ENCODE data around the gene TAS2R40. TPM values are rescaled to one million over a fixed set of nuclear protein-coding genes. Genes with fewer than 3 reads are reported as not detected.
"Not testable (repeated sequence)": the region's sequence is repeated elsewhere in the genome, so short reads cannot be mapped to it uniquely, and the experiment has no call there.

TAS2R40 gene
- polyA plus RNA-seq, result not detected
- long read RNA-seq, donor 1, result 0 reads
- long read RNA-seq, donor 2, result 0 reads
- long read RNA-seq, donor 3, result 0 reads
- long read RNA-seq, donor 4, result 0 reads
- long read RNA-seq, donor 5, result 0 reads
- long read RNA-seq, donor 6, result 0 reads
- long read RNA-seq, donor 7, result 0 reads
- long read RNA-seq, donor 8, result 0 reads
- long read RNA-seq, donor 9, result 0 reads
- long read RNA-seq, donor 10, result 0 reads

GRCh38 chr7:143221737-143222136, at the start of gene TAS2R40:
Gene TAS2R40, plus strand, starts transcription at chr7:143222037. Its CDS starts 42 bp downstream, at chr7:143222079.
- no peaks in the 10 kb centered on the region for H3K9me3 ChIP-seq (ENCODE audit: control insufficient read depth in 2 of 2, insufficient read depth in 1 of 2, low read depth in 1 of 2, low read length in 1 of 2)
- H3K27ac ChIP-seq (ENCODE audit: low read depth in 1 of 3, low read length in 2 of 3), result no peak within 1 kb of the TSS
- DNase-seq, result no peak
- no peak within 1 kb of the TSS for H3K4me3 ChIP-seq (ENCODE audit: low read depth in 1 of 3, low read length in 3 of 3)
- no peaks in the 10 kb centered on the region for H3K4me1 ChIP-seq (ENCODE audit: control insufficient read depth in 3 of 3, insufficient read depth in 2 of 3, low read depth in 1 of 3, low read length in 2 of 3)
- 22 to 59% (median 32%) methylated on average over 3 of the region's 3 CpGs for WGBS, 3 donors
- FAIRE-seq, result no peak
- H3K27me3 ChIP-seq (ENCODE audit: control insufficient read depth in 3 of 3, insufficient read depth in 3 of 3, low read length in 3 of 3), result no peaks in the 10 kb centered on the region
- no peaks in the 10 kb centered on the region for H3K36me3 ChIP-seq (ENCODE audit: control insufficient read depth in 3 of 3, insufficient read depth in 2 of 3, low read depth in 1 of 3, low read length in 3 of 3)

- DNase-seq (peak; percentile 28 to 36), FAIRE-seq (no peak)
- H3K36me3 ChIP-seq (ENCODE audit: control insufficient read depth in 3 of 3, insufficient read depth in 2 of 3, low read depth in 1 of 3, low read length in 3 of 3), result no peaks in the 10 kb centered on the region
- peaks cover 0 to 2% (median 0%) of the 10 kb centered on the region in 3 donors for H3K27me3 ChIP-seq (ENCODE audit: control insufficient read depth in 3 of 3, insufficient read depth in 3 of 3, low read length in 3 of 3)
- WGBS, 3 donors, result 13 to 41% (median 16%) methylated on average over 4 of the region's 4 CpGs
- no peak overlapping the region for H3K27ac ChIP-seq (ENCODE audit: low read depth in 1 of 3, low read length in 2 of 3)
- peaks cover 0 to 3% of the 10 kb centered on the region in 2 donors for H3K9me3 ChIP-seq (ENCODE audit: control insufficient read depth in 2 of 2, insufficient read depth in 1 of 2, low read depth in 1 of 2, low read length in 1 of 2)
- no peak overlapping the region for H3K4me3 ChIP-seq (ENCODE audit: low read depth in 1 of 3, low read length in 3 of 3)
- no peaks in the 10 kb centered on the region for H3K4me1 ChIP-seq (ENCODE audit: control insufficient read depth in 3 of 3, insufficient read depth in 2 of 3, low read depth in 1 of 3, low read length in 2 of 3)
Measured at GRCh38 chr7:143172354-143172753, 49.5 kb upstream of the TAS2R40 start.

GRCh38 chr7:143176128-143176527, 45.7 kb upstream of the TAS2R40 start:
- no peak overlapping the region for H3K27ac ChIP-seq (ENCODE audit: low read depth in 1 of 3, low read length in 2 of 3)
- 90 to 94% (median 93%) methylated on average over 5 of the region's 5 CpGs for WGBS, 3 donors
- no peak for FAIRE-seq

GRCh38 chr7:143177374-143178119, 44.3 kb upstream of the TAS2R40 start:
- WGBS, 3 donors, result 87 to 89% (median 88%) methylated on average over 2 of the region's 2 CpGs
- DNase-seq, result no peak
- FAIRE-seq, result no peak
- H3K4me1 ChIP-seq (ENCODE audit: control insufficient read depth in 3 of 3, insufficient read depth in 2 of 3, low read depth in 1 of 3, low read length in 2 of 3), result no peaks in the 10 kb centered on the region
- no peaks in the 10 kb centered on the region for H3K27me3 ChIP-seq (ENCODE audit: control insufficient read depth in 3 of 3, insufficient read depth in 3 of 3, low read length in 3 of 3)
- peaks cover 0 to 7% of the 10 kb centered on the region in 2 donors for H3K9me3 ChIP-seq (ENCODE audit: control insufficient read depth in 2 of 2, insufficient read depth in 1 of 2, low read depth in 1 of 2, low read length in 1 of 2)
- no peak overlapping the region for H3K4me3 ChIP-seq (ENCODE audit: low read depth in 1 of 3, low read length in 3 of 3)
- no peak overlapping the region for H3K27ac ChIP-seq (ENCODE audit: low read depth in 1 of 3, low read length in 2 of 3)
- H3K36me3 ChIP-seq (ENCODE audit: control insufficient read depth in 3 of 3, insufficient read depth in 2 of 3, low read depth in 1 of 3, low read length in 3 of 3), result no peaks in the 10 kb centered on the region

More at GRCh38 chr7:143176128-143176527, 45.7 kb upstream of the TAS2R40 start:
- Histone ChIP-seq H3K36me3 (ENCODE audit: control insufficient read depth in 3 of 3, insufficient read depth in 2 of 3, low read depth in 1 of 3, low read length in 3 of 3) (no peaks in the 10 kb centered on the region), H3K4me3 (ENCODE audit: low read depth in 1 of 3, low read length in 3 of 3) (no peak overlapping the region), H3K9me3 (ENCODE audit: control insufficient read depth in 2 of 2, insufficient read depth in 1 of 2, low read depth in 1 of 2, low read length in 1 of 2) (peaks cover 0 to 7% of the 10 kb centered on the region in 2 donors), H3K27me3 (ENCODE audit: control insufficient read depth in 3 of 3, insufficient read depth in 3 of 3, low read length in 3 of 3) (no peaks in the 10 kb centered on the region), H3K4me1 (ENCODE audit: control insufficient read depth in 3 of 3, insufficient read depth in 2 of 3, low read depth in 1 of 3, low read length in 2 of 3) (no peaks in the 10 kb centered on the region)
- no peak for DNase-seq

GRCh38 chr7:143180771-143181170, 41.1 kb upstream of the TAS2R40 start:
- H3K4me3 ChIP-seq (ENCODE audit: low read depth in 1 of 3, low read length in 3 of 3); H3K27me3 ChIP-seq (ENCODE audit: control insufficient read depth in 3 of 3, insufficient read depth in 3 of 3, low read length in 3 of 3); DNase-seq; FAIRE-seq; H3K9me3 ChIP-seq (ENCODE audit: control insufficient read depth in 2 of 2, insufficient read depth in 1 of 2, low read depth in 1 of 2, low read length in 1 of 2); H3K4me1 ChIP-seq (ENCODE audit: control insufficient read depth in 3 of 3, insufficient read depth in 2 of 3, low read depth in 1 of 3, low read length in 2 of 3); H3K36me3 ChIP-seq (ENCODE audit: control insufficient read depth in 3 of 3, insufficient read depth in 2 of 3, low read depth in 1 of 3, low read length in 3 of 3); H3K27ac ChIP-seq (ENCODE audit: low read depth in 1 of 3, low read length in 2 of 3): not testable (repeated sequence)
- WGBS, 3 donors, result 85 to 96% (median 90%) methylated on average over 4 of the region's 4 CpGs

GRCh38 chr7:143181349-143181748, 40.5 kb upstream of the TAS2R40 start:
- Histone ChIP-seq H3K27me3 (ENCODE audit: control insufficient read depth in 3 of 3, insufficient read depth in 3 of 3, low read length in 3 of 3) (peaks cover 0 to 3% (median 0%) of the 10 kb centered on the region in 3 donors), H3K4me3 (ENCODE audit: low read depth in 1 of 3, low read length in 3 of 3) (no peak overlapping the region), H3K9me3 (ENCODE audit: control insufficient read depth in 2 of 2, insufficient read depth in 1 of 2, low read depth in 1 of 2, low read length in 1 of 2) (peaks cover 0 to 7% of the 10 kb centered on the region in 2 donors), H3K36me3 (ENCODE audit: control insufficient read depth in 3 of 3, insufficient read depth in 2 of 3, low read depth in 1 of 3, low read length in 3 of 3) (no peaks in the 10 kb centered on the region), H3K4me1 (ENCODE audit: control insufficient read depth in 3 of 3, insufficient read depth in 2 of 3, low read depth in 1 of 3, low read length in 2 of 3) (no peaks in the 10 kb centered on the region), H3K27ac (ENCODE audit: low read depth in 1 of 3, low read length in 2 of 3) (no peak overlapping the region)
- DNase-seq, result no peak
- FAIRE-seq, result no peak
- WGBS, 3 donors, result 82 to 86% (median 82%) methylated on average over 2 of the region's 2 CpGs

GRCh38 chr7:143183024-143183423, 38.8 kb upstream of the TAS2R40 start, which contains the start of gene TAS2R39:
Gene TAS2R39, plus strand, starts transcription at chr7:143183419. Its CDS starts 0 bp downstream, at chr7:143183419.
- no peaks in the 10 kb centered on the region for H3K9me3 ChIP-seq (ENCODE audit: control insufficient read depth in 2 of 2, insufficient read depth in 1 of 2, low read depth in 1 of 2, low read length in 1 of 2)
- no peak within 1 kb of the TSS for H3K27ac ChIP-seq (ENCODE audit: low read depth in 1 of 3, low read length in 2 of 3)
- H3K4me1 ChIP-seq (ENCODE audit: control insufficient read depth in 3 of 3, insufficient read depth in 2 of 3, low read depth in 1 of 3, low read length in 2 of 3), result no peaks in the 10 kb centered on the region
- H3K36me3 ChIP-seq (ENCODE audit: control insufficient read depth in 3 of 3, insufficient read depth in 2 of 3, low read depth in 1 of 3, low read length in 3 of 3), result no peaks in the 10 kb centered on the region
- peaks cover 0 to 3% (median 0%) of the 10 kb centered on the region in 3 donors for H3K27me3 ChIP-seq (ENCODE audit: control insufficient read depth in 3 of 3, insufficient read depth in 3 of 3, low read length in 3 of 3)
- DNase-seq, result no peak
- WGBS, 3 donors, result 71 to 80% (median 78%) methylated on average over 3 of the region's 3 CpGs
- no peak within 1 kb of the TSS for H3K4me3 ChIP-seq (ENCODE audit: low read depth in 1 of 3, low read length in 3 of 3)
- FAIRE-seq, result no peak

- Histone ChIP-seq H3K36me3 (ENCODE audit: control insufficient read depth in 3 of 3, insufficient read depth in 2 of 3, low read depth in 1 of 3, low read length in 3 of 3) (no peaks in the 10 kb centered on the region), H3K27me3 (ENCODE audit: control insufficient read depth in 3 of 3, insufficient read depth in 3 of 3, low read length in 3 of 3) (peaks cover 0 to 3% (median 0%) of the 10 kb centered on the region in 3 donors), H3K9me3 (ENCODE audit: control insufficient read depth in 2 of 2, insufficient read depth in 1 of 2, low read depth in 1 of 2, low read length in 1 of 2) (no peaks in the 10 kb centered on the region), H3K4me1 (ENCODE audit: control insufficient read depth in 3 of 3, insufficient read depth in 2 of 3, low read depth in 1 of 3, low read length in 2 of 3) (no peaks in the 10 kb centered on the region), H3K27ac (ENCODE audit: low read depth in 1 of 3, low read length in 2 of 3) (no peak overlapping the region), H3K4me3 (ENCODE audit: low read depth in 1 of 3, low read length in 3 of 3) (no peak overlapping the region)
- WGBS, 3 donors, result 74 to 84% (median 81%) methylated on average over 1 of the region's 1 CpG
- FAIRE-seq, result no peak
- no peak for DNase-seq
Measured at GRCh38 chr7:143185551-143185950, 36.3 kb upstream of the TAS2R40 start.
